T-helper 1 cell treated with Interleukin-12 subunit alpha and Interleukin-12 subunit beta and Interleukin-4 antibody, amounts not matched to agents 30 μg/mL and 1 μg/mL, for 36 hours (primary cell): Measurements from ENCODE around the gene PANX1.

ENCODE experiments used
- H3K27ac Mint-ChIP-seq: one replicate; pipeline ENCODE4 v1.8.0; 2021; ENCODE audit warnings: mild to moderate bottlenecking, mixed read lengths
- H3K27me3 Mint-ChIP-seq: one replicate; pipeline ENCODE4 v1.8.0; 2021; ENCODE audit warnings: low read depth, mixed read lengths
- H3K36me3 Mint-ChIP-seq: one replicate; pipeline ENCODE4 v1.8.0; 2021; ENCODE audit warnings: low read depth, mixed read lengths
- H3K4me1 Mint-ChIP-seq: one replicate; pipeline ENCODE4 v1.8.0; 2021; ENCODE audit warnings: low read depth, mixed read lengths
- H3K4me3 Mint-ChIP-seq: one replicate; pipeline ENCODE4 v1.8.0; 2021; ENCODE audit warnings: mild to moderate bottlenecking, moderate library complexity, mixed read lengths
- H3K9me3 Mint-ChIP-seq: one replicate; pipeline ENCODE4 v1.8.0; 2021; ENCODE audit warnings: mixed read lengths

The PANX1 gene

DNA sequence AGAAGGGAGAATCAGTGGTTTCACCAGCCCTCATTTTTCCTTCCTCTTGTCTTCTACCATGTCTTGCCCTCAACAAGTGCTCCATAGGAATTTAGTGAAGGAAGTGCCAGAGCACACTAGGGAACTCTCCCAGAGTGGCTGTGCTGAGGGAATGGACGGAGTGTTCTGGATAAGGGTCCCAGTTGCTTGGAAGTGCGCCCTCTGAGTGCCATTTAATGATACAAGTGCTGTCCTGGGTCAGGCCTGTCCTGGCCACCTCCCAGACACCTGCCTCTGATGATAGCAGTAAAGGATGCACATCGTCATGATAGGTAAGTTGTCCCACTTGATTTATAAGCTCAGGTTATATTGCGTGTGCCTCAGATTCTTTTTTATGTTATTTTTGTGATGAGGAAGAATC lies 5.1 kb downstream of the PANX1 start:
- Mint-ChIP-seq H3K27ac (no peak overlapping the region), H3K36me3 (peaks cover 4% of the 10 kb centered on the region), H3K4me3 (no peak overlapping the region), H3K9me3 (no peaks in the 10 kb centered on the region), H3K27me3 (no peaks in the 10 kb centered on the region), H3K4me1 (peaks cover 30% of the 10 kb centered on the region)

DNA sequence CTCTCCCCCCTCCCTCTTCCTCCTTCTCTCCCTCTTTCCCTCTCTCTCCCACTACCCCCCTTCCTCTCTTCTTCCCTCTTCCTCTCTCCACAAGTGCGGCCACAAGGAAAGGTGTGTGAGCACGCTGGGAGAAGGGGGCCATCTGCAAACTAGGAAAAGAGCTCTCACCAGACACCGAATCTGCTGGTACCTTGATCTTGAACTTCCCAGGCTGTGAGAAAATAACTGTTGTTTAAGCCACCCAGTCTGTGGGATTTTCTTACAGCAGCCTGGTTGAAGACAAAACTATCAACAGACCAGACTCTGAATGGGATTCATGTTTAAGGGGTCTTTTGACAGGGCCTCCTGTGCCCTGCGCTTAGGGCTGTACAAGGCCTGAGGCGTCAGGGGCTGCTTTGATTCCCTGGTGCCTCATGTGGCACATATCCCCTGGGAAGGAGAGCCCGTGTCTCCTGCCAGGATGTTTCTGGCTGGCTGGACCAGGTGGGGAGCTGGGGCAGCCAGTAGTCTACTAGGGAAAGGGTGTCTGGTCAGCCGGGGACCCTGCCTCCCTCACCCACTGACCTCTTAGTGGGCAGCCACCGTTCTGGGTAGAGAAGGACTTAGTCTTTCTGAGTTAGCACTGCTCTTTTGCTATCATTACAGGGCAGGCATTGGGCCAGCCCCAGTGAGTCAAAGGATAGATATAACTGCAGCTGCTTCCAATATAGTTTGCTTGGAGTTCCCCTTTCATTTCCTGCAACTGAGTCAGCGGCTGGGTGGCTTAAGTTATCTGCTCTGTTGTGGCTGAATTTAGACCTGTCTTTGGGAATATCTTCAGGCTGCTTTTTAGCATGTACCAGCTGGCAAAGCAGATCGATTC lies 6.2 kb downstream of the PANX1 start:
- H3K4me3 Mint-ChIP-seq, result peak overlapping the region; percentile 39
- H3K27me3 Mint-ChIP-seq, result no peaks in the 10 kb centered on the region
- H3K9me3 Mint-ChIP-seq, result no peaks in the 10 kb centered on the region
- peak overlapping the region; percentile 50 for H3K27ac Mint-ChIP-seq
- peaks cover 32% of the 10 kb centered on the region for H3K4me1 Mint-ChIP-seq
- peaks cover 7% of the 10 kb centered on the region for H3K36me3 Mint-ChIP-seq

DNA sequence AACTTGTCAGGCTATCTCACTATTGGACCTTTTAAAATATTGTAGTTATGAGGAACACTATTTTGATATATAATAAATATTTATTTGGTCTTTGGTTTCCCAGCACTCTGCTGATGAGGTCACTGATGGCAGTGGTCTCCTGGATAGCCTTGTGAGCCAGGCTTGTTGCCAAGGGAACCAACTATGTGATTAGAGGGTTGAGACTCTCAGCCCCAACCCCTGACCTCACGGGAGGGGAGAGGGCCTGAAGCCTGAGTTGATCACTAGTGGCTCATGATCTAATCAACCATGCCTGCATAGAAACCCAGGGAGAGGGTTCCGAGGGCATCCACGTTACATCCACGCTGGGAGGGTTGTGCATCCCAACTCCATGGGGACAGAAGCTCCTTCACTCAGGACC lies 10.8 kb downstream of the PANX1 start:
- H3K36me3 Mint-ChIP-seq, result peaks cover 7% of the 10 kb centered on the region
- H3K27me3 Mint-ChIP-seq, result no peaks in the 10 kb centered on the region
- no peaks in the 10 kb centered on the region for H3K9me3 Mint-ChIP-seq
- H3K4me3 Mint-ChIP-seq, result no peak overlapping the region
- H3K4me1 Mint-ChIP-seq, result peaks cover 32% of the 10 kb centered on the region
- no peak overlapping the region for H3K27ac Mint-ChIP-seq

DNA sequence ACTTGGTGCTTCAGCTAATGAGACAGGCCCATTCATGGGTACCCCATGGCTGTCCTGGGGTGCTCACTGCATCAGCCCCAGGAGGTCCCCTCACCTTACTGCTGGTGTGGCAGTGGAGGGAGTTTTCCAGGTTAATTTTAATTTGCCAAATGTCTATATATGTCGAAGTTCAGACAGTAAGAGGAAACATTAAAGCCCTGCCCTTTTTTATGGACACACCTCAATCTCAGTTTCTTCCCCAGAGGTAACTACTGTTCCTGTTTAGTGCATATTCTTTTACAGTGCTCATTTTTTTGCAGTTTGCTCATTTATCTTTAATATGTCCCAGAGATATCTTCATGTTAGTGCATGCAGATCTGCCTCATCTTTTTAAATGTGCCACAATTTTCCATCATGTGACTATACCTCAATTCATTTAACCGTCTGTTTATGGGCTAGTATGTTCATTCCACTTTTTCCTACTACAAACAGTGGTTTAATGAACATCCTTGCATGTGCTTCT lies 11.6 kb downstream of the PANX1 start:
- no peaks in the 10 kb centered on the region for H3K27me3 Mint-ChIP-seq
- H3K9me3 Mint-ChIP-seq, result no peaks in the 10 kb centered on the region
- H3K4me3 Mint-ChIP-seq, result no peak overlapping the region
- no peak overlapping the region for H3K27ac Mint-ChIP-seq
- peaks cover 26% of the 10 kb centered on the region for H3K4me1 Mint-ChIP-seq
- H3K36me3 Mint-ChIP-seq, result peaks cover 7% of the 10 kb centered on the region

DNA sequence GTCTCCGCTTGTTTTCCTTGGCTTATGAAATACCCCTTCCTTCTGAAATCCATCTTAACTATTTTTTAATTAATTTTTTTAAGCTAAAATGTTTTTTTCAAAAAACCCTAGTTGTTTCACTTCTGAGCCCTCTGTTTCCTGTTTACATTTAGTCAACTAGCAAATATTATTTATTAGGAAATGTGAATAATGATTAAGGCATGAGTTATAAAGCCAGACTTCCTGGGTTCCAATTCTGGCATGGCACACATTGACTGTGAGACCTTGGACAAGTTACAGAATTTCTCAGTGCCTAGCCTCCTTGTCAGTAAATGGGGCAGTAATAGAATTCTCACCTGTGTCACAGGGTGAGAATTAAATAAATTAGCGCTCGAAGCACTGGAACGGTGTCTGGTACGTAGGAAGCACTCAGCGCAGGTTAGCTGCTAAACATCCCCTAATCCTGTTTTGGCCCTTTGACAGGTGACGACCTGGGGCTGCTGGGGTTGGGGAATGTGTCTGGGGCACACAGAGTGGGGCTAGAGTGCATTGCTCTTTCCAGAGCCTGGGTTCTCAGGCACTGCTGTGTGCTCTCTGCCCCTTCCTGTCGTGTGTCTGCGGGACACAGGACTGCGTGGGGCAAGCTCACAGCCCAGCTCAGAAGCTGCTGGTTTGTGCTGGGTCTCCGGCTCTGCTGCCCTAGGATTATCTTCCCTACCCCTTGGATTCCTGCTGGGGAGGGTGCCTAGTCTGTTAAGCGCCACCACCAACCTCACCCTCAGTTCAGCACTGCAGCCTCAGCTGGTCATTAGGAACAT lies 13.1 kb downstream of the PANX1 start:
- Mint-ChIP-seq H3K27ac (no peak overlapping the region), H3K4me3 (no peak overlapping the region), H3K36me3 (peaks cover 8% of the 10 kb centered on the region), H3K27me3 (no peaks in the 10 kb centered on the region), H3K9me3 (no peaks in the 10 kb centered on the region), H3K4me1 (peaks cover 19% of the 10 kb centered on the region)

DNA sequence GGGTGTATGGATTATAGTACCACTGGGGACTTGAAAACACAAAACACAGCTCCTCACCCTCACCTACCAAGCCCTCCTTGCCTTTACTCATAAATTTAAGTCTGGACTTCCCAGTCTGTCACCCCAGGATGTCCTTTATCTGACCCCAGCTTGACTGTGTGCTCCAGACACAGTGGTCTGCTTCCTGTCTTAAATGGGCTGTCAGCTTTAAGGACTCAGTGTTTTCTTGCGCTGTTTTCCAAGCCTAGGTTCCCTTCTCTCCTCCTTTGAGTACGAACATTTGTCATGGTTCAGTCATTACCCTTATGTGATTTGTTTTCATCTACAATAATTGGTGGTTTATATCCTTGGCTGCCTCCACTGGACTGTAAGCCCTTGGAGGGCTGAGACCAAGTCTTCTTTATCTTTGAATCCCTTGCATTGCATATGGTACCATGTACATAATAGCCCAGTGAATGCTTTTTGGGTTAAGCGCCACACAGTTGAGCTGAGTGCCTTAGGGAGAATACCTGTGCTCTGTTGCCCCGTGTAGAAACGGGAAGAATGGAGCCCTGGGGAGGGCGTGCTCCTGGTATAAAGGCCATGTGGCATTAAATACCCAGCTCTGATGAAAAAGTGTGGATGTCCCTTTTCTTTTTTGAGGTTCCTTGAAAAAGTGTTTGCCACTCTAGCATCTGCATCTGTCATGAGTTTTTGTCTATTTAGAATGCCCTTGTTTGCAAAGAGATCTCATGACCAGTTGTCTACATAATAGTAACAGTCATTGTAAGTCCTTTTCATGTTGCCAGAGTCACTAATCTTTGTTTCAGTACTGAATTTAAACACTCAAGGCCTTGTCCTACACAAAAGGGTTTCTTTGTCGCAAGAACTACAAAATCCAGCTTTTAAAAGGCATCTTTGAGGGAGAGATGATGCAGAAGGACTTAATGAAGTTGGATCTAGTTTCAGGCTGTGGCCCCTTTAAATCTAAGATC lies 14.0 kb downstream of the PANX1 start:
- Mint-ChIP-seq H3K4me1 (peaks cover 23% of the 10 kb centered on the region), H3K27me3 (no peaks in the 10 kb centered on the region), H3K27ac (no peak overlapping the region), H3K9me3 (no peaks in the 10 kb centered on the region), H3K36me3 (peaks cover 7% of the 10 kb centered on the region), H3K4me3 (no peak overlapping the region)

- no peaks in the 10 kb centered on the region for H3K9me3 Mint-ChIP-seq
- H3K27me3 Mint-ChIP-seq, result no peaks in the 10 kb centered on the region
- no peak overlapping the region for H3K27ac Mint-ChIP-seq
- peaks cover 34% of the 10 kb centered on the region for H3K4me1 Mint-ChIP-seq
- peaks cover 4% of the 10 kb centered on the region for H3K36me3 Mint-ChIP-seq
- no peak overlapping the region for H3K4me3 Mint-ChIP-seq
These were observed 15.6 kb downstream of the PANX1 start for GRCh38 chr11:94144216-94144615.

- Mint-ChIP-seq H3K9me3 (no peaks in the 10 kb centered on the region), H3K4me1 (peaks cover 36% of the 10 kb centered on the region), H3K27me3 (no peaks in the 10 kb centered on the region), H3K4me3 (no peak overlapping the region), H3K27ac (no peak overlapping the region), H3K36me3 (peaks cover 4% of the 10 kb centered on the region)
These were observed 16.0 kb downstream of the PANX1 start for GRCh38 chr11:94144664-94145063.

GRCh38 chr11:94145431-94145830 lies 16.8 kb downstream of the PANX1 start:
- Mint-ChIP-seq H3K4me1 (peaks cover 36% of the 10 kb centered on the region), H3K27me3 (no peaks in the 10 kb centered on the region), H3K4me3 (no peak overlapping the region), H3K9me3 (no peaks in the 10 kb centered on the region), H3K36me3 (peaks cover 4% of the 10 kb centered on the region), H3K27ac (no peak overlapping the region)

- H3K36me3 Mint-ChIP-seq, result peaks cover 4% of the 10 kb centered on the region
- H3K27ac Mint-ChIP-seq, result no peak overlapping the region
- H3K9me3 Mint-ChIP-seq, result no peaks in the 10 kb centered on the region
- no peaks in the 10 kb centered on the region for H3K27me3 Mint-ChIP-seq
- H3K4me1 Mint-ChIP-seq, result peaks cover 40% of the 10 kb centered on the region
- no peak overlapping the region for H3K4me3 Mint-ChIP-seq
These were observed 17.3 kb downstream of the PANX1 start for GRCh38 chr11:94145916-94146315.

- H3K4me1 Mint-ChIP-seq, result peaks cover 47% of the 10 kb centered on the region
- H3K36me3 Mint-ChIP-seq, result peaks cover 4% of the 10 kb centered on the region
- no peak overlapping the region for H3K27ac Mint-ChIP-seq
- no peaks in the 10 kb centered on the region for H3K9me3 Mint-ChIP-seq
- H3K4me3 Mint-ChIP-seq, result peak overlapping the region; percentile 66
- H3K27me3 Mint-ChIP-seq, result no peaks in the 10 kb centered on the region
These were observed 18.8 kb downstream of the PANX1 start for GRCh38 chr11:94147433-94147845.

DNA sequence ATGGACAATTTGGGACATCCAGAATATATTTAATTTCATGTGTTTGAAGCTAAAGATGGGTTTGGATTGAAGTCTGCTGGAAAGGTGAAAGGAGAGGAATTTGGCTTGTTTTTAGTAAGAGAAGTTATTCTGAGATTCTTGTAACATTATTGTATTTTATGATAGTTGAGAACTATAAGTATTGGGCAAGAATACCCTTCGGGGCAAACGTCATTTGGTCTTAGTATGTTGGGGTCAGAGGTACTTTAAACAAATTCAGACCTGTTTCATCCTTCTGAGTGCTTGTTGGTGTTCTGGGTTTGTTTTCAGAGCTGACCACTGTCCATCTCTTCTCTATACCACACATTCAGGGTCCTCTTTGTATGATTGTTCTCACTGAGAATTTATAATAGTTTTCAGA lies 19.5 kb downstream of the PANX1 start:
- Mint-ChIP-seq H3K4me1 (peaks cover 53% of the 10 kb centered on the region), H3K27ac (no peak overlapping the region), H3K27me3 (no peaks in the 10 kb centered on the region), H3K36me3 (peaks cover 4% of the 10 kb centered on the region), H3K4me3 (no peak overlapping the region), H3K9me3 (no peaks in the 10 kb centered on the region)

DNA sequence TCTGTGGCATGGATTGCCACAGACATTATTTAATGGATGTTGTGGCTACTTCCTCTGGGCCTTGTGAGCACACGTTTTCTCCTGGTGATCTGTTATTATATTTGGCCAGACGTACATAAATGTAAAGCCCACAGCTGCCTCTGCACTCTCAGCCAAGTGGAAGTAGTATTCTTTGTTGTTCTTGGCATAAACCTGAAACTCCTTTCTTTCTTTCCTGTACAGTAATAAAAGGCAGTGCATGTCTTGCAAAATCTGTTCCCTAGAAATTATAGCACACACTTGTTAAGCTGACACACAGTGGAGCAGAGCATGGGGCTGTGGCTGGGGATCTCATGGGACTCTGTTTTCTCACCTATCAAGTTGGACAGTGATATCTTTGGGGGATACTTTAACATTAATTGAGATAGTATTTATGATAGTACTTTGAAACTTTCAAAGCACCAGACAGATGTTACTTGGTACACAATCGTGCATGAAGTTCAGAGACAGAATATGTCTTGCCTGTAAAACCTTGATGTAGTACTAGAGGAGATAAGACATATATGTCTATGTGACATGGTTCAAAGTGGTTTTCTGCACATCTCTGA lies 20.9 kb downstream of the PANX1 start:
- no peaks in the 10 kb centered on the region for H3K9me3 Mint-ChIP-seq
- H3K4me1 Mint-ChIP-seq, result peaks cover 51% of the 10 kb centered on the region
- no peak overlapping the region for H3K4me3 Mint-ChIP-seq
- no peaks in the 10 kb centered on the region for H3K27me3 Mint-ChIP-seq
- H3K36me3 Mint-ChIP-seq, result peaks cover 8% of the 10 kb centered on the region
- H3K27ac Mint-ChIP-seq, result no peak overlapping the region

GRCh38 chr11:94150056-94150455 lies 21.4 kb downstream of the PANX1 start:
- H3K4me1 Mint-ChIP-seq, result peaks cover 51% of the 10 kb centered on the region
- peaks cover 8% of the 10 kb centered on the region for H3K36me3 Mint-ChIP-seq
- no peaks in the 10 kb centered on the region for H3K9me3 Mint-ChIP-seq
- no peaks in the 10 kb centered on the region for H3K27me3 Mint-ChIP-seq
- no peak overlapping the region for H3K27ac Mint-ChIP-seq
- H3K4me3 Mint-ChIP-seq, result no peak overlapping the region
